ENCODE data around the gene INSL3. TPM values are rescaled to one million over a fixed set of nuclear protein-coding genes. Genes with fewer than 3 reads are reported as not detected.

INSL3 gene
- total and polyA plus RNA-seq, 2 of the 13 experiments (the other 11 are each of a cell fraction or from before 2014, with no cell fraction given) = 0.30 TPM; not detected in 1

GRCh38 chr19:17797424-17798201, 23.7 kb downstream of the INSL3 start (continued):
- TF ChIP-seq, protein P1, sequence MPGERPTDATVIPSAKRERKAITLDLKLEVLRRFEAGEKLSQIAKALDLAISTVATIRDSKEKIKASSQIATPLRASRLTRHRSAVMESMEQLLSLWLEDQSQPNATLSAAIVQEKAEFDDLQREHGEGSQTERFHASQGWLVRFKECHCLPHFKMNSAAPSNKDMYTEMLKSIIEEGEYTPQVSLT (CRISPR knock-in tag; IDR thresholded peaks at IDR 0.05; ENCODE audit: borderline replicate concordance, low read depth) = no peak
- no peak for TF ChIP-seq EEA1 (CRISPR knock-in tag; IDR thresholded peaks at IDR 0.05; ENCODE audit: borderline replicate concordance)
- no peak for TF ChIP-seq ATRX (CRISPR knock-in tag; IDR thresholded peaks at IDR 0.05; ENCODE audit: borderline replicate concordance)
- TF ChIP-seq ZNF674 (CRISPR knock-in tag; IDR thresholded peaks at IDR 0.05; ENCODE audit: low read depth) = no peak
- TF ChIP-seq ZKSCAN5 (CRISPR knock-in tag; IDR thresholded peaks at IDR 0.05) = no peak
- 0 out of 2 replicates have a peak, but pooled peaks have one; percentile 17 for TF ChIP-seq NR2F6 (IDR thresholded peaks at IDR 0.05)
- peak; percentile 36 for TF ChIP-seq NR2F6 (CRISPR knock-in tag; IDR thresholded peaks at IDR 0.05)
- TF ChIP-seq ZBTB42 (CRISPR knock-in tag; IDR thresholded peaks at IDR 0.05) = no peak
- TF ChIP-seq AFF4 (CRISPR knock-in tag; IDR thresholded peaks at IDR 0.05) = no peak
- peak; percentile 45 for TF ChIP-seq CREM (IDR thresholded peaks at IDR 0.05)
- TF ChIP-seq CREM (CRISPR knock-in tag; IDR thresholded peaks at IDR 0.05) = no peak
- TF ChIP-seq, protein P2, sequence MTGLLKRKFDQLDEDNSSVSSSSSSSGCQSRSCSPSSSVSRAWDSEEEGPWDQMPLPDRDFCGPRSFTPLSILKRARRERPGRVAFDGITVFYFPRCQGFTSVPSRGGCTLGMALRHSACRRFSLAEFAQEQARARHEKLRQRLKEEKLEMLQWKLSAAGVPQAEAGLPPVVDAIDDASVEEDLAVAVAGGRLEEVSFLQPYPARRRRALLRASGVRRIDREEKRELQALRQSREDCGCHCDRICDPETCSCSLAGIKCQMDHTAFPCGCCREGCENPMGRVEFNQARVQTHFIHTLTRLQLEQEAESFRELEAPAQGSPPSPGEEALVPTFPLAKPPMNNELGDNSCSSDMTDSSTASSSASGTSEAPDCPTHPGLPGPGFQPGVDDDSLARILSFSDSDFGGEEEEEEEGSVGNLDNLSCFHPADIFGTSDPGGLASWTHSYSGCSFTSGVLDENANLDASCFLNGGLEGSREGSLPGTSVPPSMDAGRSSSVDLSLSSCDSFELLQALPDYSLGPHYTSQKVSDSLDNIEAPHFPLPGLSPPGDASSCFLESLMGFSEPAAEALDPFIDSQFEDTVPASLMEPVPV (CRISPR knock-in tag; IDR thresholded peaks at IDR 0.05) = no peak
- TF ChIP-seq PHB2 (IDR thresholded peaks at IDR 0.05; ENCODE audit: partially characterized antibody) = no peak
- TF ChIP-seq EED (CRISPR knock-in tag; IDR thresholded peaks at IDR 0.05) = no peak
- no peak for TF ChIP-seq ZNF619 (CRISPR knock-in tag; IDR thresholded peaks at IDR 0.05)
- 0 out of 2 replicates have a peak, but pooled peaks have one; percentile 34 for TF ChIP-seq ZNF644 (CRISPR knock-in tag; IDR thresholded peaks at IDR 0.05; ENCODE audit: low read depth)
- TF ChIP-seq ZNF138 (CRISPR knock-in tag; IDR thresholded peaks at IDR 0.05; ENCODE audit: low read depth) = no peak
- TF ChIP-seq, protein P3, sequence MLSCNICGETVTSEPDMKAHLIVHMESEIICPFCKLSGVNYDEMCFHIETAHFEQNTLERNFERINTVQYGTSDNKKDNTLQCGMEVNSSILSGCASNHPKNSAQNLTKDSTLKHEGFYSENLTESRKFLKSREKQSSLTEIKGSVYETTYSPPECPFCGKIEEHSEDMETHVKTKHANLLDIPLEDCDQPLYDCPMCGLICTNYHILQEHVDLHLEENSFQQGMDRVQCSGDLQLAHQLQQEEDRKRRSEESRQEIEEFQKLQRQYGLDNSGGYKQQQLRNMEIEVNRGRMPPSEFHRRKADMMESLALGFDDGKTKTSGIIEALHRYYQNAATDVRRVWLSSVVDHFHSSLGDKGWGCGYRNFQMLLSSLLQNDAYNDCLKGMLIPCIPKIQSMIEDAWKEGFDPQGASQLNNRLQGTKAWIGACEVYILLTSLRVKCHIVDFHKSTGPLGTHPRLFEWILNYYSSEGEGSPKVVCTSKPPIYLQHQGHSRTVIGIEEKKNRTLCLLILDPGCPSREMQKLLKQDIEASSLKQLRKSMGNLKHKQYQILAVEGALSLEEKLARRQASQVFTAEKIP (CRISPR knock-in tag; IDR thresholded peaks at IDR 0.05; ENCODE audit: borderline replicate concordance) = no peak
- TF ChIP-seq HDAC1 (CRISPR knock-in tag; IDR thresholded peaks at IDR 0.05) = peak; percentile 46
- TF ChIP-seq ZNF512 (CRISPR knock-in tag; IDR thresholded peaks at IDR 0.05) = no peak
- TF ChIP-seq DMAP1 (CRISPR knock-in tag; IDR thresholded peaks at IDR 0.05) = 0 out of 2 replicates have a peak, but pooled peaks have one; percentile 38
- TF ChIP-seq ZNF7 (CRISPR knock-in tag; IDR thresholded peaks at IDR 0.05) = no peak
- no peak for TF ChIP-seq KLF11 (CRISPR knock-in tag; IDR thresholded peaks at IDR 0.05)
